Mesenchymal stem cell (in vitro differentiated cells and primary cell): Measurements from ENCODE around the gene ALPP.
"Not testable (repeated sequence)": the region's sequence is repeated elsewhere in the genome, so short reads cannot be mapped to it uniquely, and the experiment has no call there.

Experiments used
- DNase-seq: peaks from one replicate; pipeline ENCODE4 v3.0.0-alpha.2; 2013
- H2AFZ ChIP-seq: one replicate; pipeline ENCODE4 v1.6.1; 2013; ENCODE audit warnings: low read depth, mild to moderate bottlenecking, control low read depth, inconsistent platforms, low read length, moderate library complexity
- H2AK5ac ChIP-seq: 2 replicates; pipeline ENCODE4 v1.6.1; 2013; ENCODE audit warnings: low read length, moderate library complexity, mild to moderate bottlenecking, inconsistent platforms; ENCODE audit not compliant: severe bottlenecking
- H2BK120ac ChIP-seq: one replicate; pipeline ENCODE4 v1.6.1; 2013; ENCODE audit warnings: low read depth, mild to moderate bottlenecking, inconsistent platforms, low read length, moderate library complexity
- H2BK12ac ChIP-seq, 2 experiments: one replicate each; pipeline ENCODE4 v1.6.1; 2013; ENCODE audit warnings: inconsistent platforms in 2 of 2, low read length in 2 of 2, mild to moderate bottlenecking in 2 of 2, moderate library complexity in 2 of 2, control low read depth in 1 of 2
- H2BK15ac ChIP-seq: one replicate; pipeline ENCODE4 v1.6.1; 2013; ENCODE audit warnings: mild to moderate bottlenecking, low read depth, inconsistent platforms; ENCODE audit not compliant: poor library complexity, severe bottlenecking
- H2BK5ac ChIP-seq: 2 replicates; pipeline ENCODE4 v1.6.1; 2013; ENCODE audit warnings: low read depth, mild to moderate bottlenecking, low read length, control low read depth, inconsistent platforms; ENCODE audit not compliant: poor library complexity, severe bottlenecking
- H3K14ac ChIP-seq, 2 experiments: one replicate each; pipeline ENCODE4 v1.6.1; 2013; ENCODE audit warnings: inconsistent platforms in 2 of 2, low read length in 2 of 2, control low read depth in 1 of 2, mild to moderate bottlenecking in 1 of 2, moderate library complexity in 1 of 2
- H3K18ac ChIP-seq, 2 experiments: one replicate each; pipeline ENCODE4 v1.6.1; 2013; ENCODE audit warnings: inconsistent platforms in 2 of 2, low read length in 2 of 2, control low read depth in 1 of 2, low read depth in 1 of 2, mild to moderate bottlenecking in 1 of 2
- H3K23ac ChIP-seq, 2 experiments: one replicate each; pipeline ENCODE4 v1.6.1; 2013; ENCODE audit warnings: inconsistent platforms in 2 of 2, low read length in 2 of 2, mild to moderate bottlenecking in 2 of 2, moderate library complexity in 2 of 2, control low read depth in 1 of 2
- H3K27ac ChIP-seq: 2 replicates; pipeline ENCODE4 v1.5.1; 2013; ENCODE audit warnings: mild to moderate bottlenecking, moderate library complexity, low read length, control low read depth, inconsistent platforms; ENCODE audit not compliant: poor library complexity, severe bottlenecking
- H3K27me3 ChIP-seq, 2 experiments: 2 replicates each; pipeline versions ENCODE4 v1.6.1 to v1.7.0; 2013; ENCODE audit warnings: low read length in 2 of 2, mild to moderate bottlenecking in 2 of 2, moderate library complexity in 2 of 2, control low read depth in 1 of 2, inconsistent platforms in 1 of 2; ENCODE audit not compliant: control insufficient read depth in 1 of 2, insufficient read depth in 1 of 2
- H3K36me3 ChIP-seq, 2 experiments: 2 replicates each; pipeline versions ENCODE4 v1.6.1 to v1.7.0; 2013; ENCODE audit warnings: low read length in 2 of 2, control low read depth in 1 of 2, inconsistent platforms in 1 of 2, low read depth in 1 of 2, mild to moderate bottlenecking in 1 of 2; ENCODE audit not compliant: insufficient read depth in 2 of 2, control insufficient read depth in 1 of 2
- H3K4ac ChIP-seq, 2 experiments: one replicate each; pipeline ENCODE4 v1.6.1; 2013; ENCODE audit warnings: inconsistent platforms in 2 of 2, low read length in 2 of 2, mild to moderate bottlenecking in 2 of 2, moderate library complexity in 2 of 2, control low read depth in 1 of 2, low read depth in 1 of 2
- H3K4me1 ChIP-seq: 2 replicates; pipeline ENCODE4 v1.6.1; 2013; ENCODE audit warnings: low read depth, low read length, control low read depth; ENCODE audit not compliant: control insufficient read depth, insufficient read depth
- H3K4me2 ChIP-seq: 2 replicates; pipeline ENCODE4 v1.6.1; 2013; ENCODE audit warnings: low read length, mild to moderate bottlenecking, inconsistent platforms; ENCODE audit not compliant: poor library complexity, severe bottlenecking
- H3K4me3 ChIP-seq, 2 experiments: 2 replicates each; pipeline versions ENCODE4 v1.5.1 to v1.7.0; 2013; ENCODE audit warnings: low read length in 2 of 2, mild to moderate bottlenecking in 2 of 2, control low read depth in 1 of 2, low read depth in 1 of 2; ENCODE audit not compliant: insufficient read depth in 1 of 2
- H3K79me1 ChIP-seq: replicated peaks from 2 replicates; pipeline ENCODE4 v1.6.1; 2013; ENCODE audit warnings: mild to moderate bottlenecking, control low read depth, low read length, inconsistent platforms; ENCODE audit not compliant: poor library complexity, severe bottlenecking
- H3K9ac ChIP-seq: 2 replicates; pipeline ENCODE4 v1.7.0; 2013; ENCODE audit warnings: mild to moderate bottlenecking, low read length, moderate library complexity
- H3K9me3 ChIP-seq: 2 replicates; pipeline ENCODE4 v1.7.0; 2013; ENCODE audit warnings: mild to moderate bottlenecking, low read length; ENCODE audit not compliant: control insufficient read depth
- H4K8ac ChIP-seq: one replicate; pipeline ENCODE4 v1.6.1; 2013; ENCODE audit warnings: inconsistent platforms, mild to moderate bottlenecking, low read length, moderate library complexity
- H4K91ac ChIP-seq: one replicate; pipeline ENCODE4 v1.6.1; 2013; ENCODE audit warnings: mild to moderate bottlenecking, low read length, inconsistent platforms
- WGBS: methylation state at CpG from one replicate; pipeline ENCODE4 v1.1.7; 2013; ENCODE audit warnings: mixed read lengths; 5-methylcytosine and 5-hydroxymethylcytosine counted together

Gene ALPP

GRCh38 chr2:232377319-232377718 lies 1.2 kb upstream of the ALPP start:
- no peak overlapping the region for H2AFZ ChIP-seq
- H3K4me3 ChIP-seq = no peak overlapping the region
- peak overlapping the region; percentile 8 for H3K4me2 ChIP-seq
- 91% methylated on average over 5 of the region's 7 CpGs for WGBS
- no peak overlapping the region for H3K18ac ChIP-seq
- no peak overlapping the region for H3K27ac ChIP-seq
- H2BK5ac ChIP-seq = no peak overlapping the region
- no peak overlapping the region for H2BK12ac ChIP-seq
- no peak overlapping the region for H4K91ac ChIP-seq
- no peak overlapping the region for H3K14ac ChIP-seq
- H3K79me1 ChIP-seq = no peaks in the 10 kb centered on the region
- H3K4me1 ChIP-seq = no peaks in the 10 kb centered on the region
- DNase-seq = no peak
- H3K36me3 ChIP-seq = no peaks in the 10 kb centered on the region
- H3K23ac ChIP-seq = no peak overlapping the region
- H3K9ac ChIP-seq = no peak overlapping the region
- H2AK5ac ChIP-seq = no peak overlapping the region
- no peak overlapping the region for H2BK120ac ChIP-seq
- H2BK15ac ChIP-seq = no peak overlapping the region
- H4K8ac ChIP-seq = no peak overlapping the region
- H3K9me3 ChIP-seq = no peaks in the 10 kb centered on the region
- peaks cover 42 to 45% of the 10 kb centered on the region in 2 experiments for H3K27me3 ChIP-seq
- no peak overlapping the region for H3K4ac ChIP-seq

GRCh38 chr2:232377841-232378734 lies 463 bp upstream of the ALPP start:
- Histone ChIP-seq H2BK5ac (no peak overlapping the region), H3K4me3 (no peak overlapping the region), H3K36me3 (no peaks in the 10 kb centered on the region), H3K27ac (no peak overlapping the region), H3K18ac (no peak overlapping the region), H4K91ac (no peak overlapping the region), H4K8ac (no peak overlapping the region), H3K9ac (no peak overlapping the region), H3K23ac (no peak overlapping the region), H3K4ac (no peak overlapping the region), H3K9me3 (no peaks in the 10 kb centered on the region), H2BK120ac (no peak overlapping the region), H2BK12ac (no peak overlapping the region), H3K4me1 (no peaks in the 10 kb centered on the region), H2AFZ (no peak overlapping the region), H3K14ac (no peak overlapping the region), H3K79me1 (no peaks in the 10 kb centered on the region), H3K27me3 (peaks cover 50 to 51% of the 10 kb centered on the region in 2 experiments), H3K4me2 (no peak overlapping the region), H2AK5ac (no peak overlapping the region), H2BK15ac (no peak overlapping the region)
- no peak for DNase-seq
- 87% methylated on average over 14 of the region's 17 CpGs for WGBS

GRCh38 chr2:232379610-232380590 lies 1.3 kb downstream of the ALPP start:
- Histone ChIP-seq H3K27me3 (peaks cover 59 to 64% of the 10 kb centered on the region in 2 experiments), H3K14ac (peak overlapping the region in 1 of 2 experiments; percentile 70)
- not testable (repeated sequence) for DNase-seq, H2AFZ ChIP-seq, H3K4me2 ChIP-seq, H3K79me1 ChIP-seq, H2BK120ac ChIP-seq, H2BK15ac ChIP-seq, H2BK12ac ChIP-seq, H2BK5ac ChIP-seq, H3K9ac ChIP-seq, H3K23ac ChIP-seq, H3K36me3 ChIP-seq, H3K27ac ChIP-seq, H3K9me3 ChIP-seq, H2AK5ac ChIP-seq, H3K4me3 ChIP-seq, H4K8ac ChIP-seq, H3K4ac ChIP-seq, H3K4me1 ChIP-seq, H4K91ac ChIP-seq, H3K18ac ChIP-seq
- WGBS = 96% methylated on average over 29 of the region's 41 CpGs
